SKM-1 treated with dmso at 0.1 percent for 144 hours (cell line): ENCODE measurements around the gene MBLAC2.

ENCODE experiments used
- DNase-seq: peaks from one replicate; lab custom pipeline; 2025; ENCODE audit not compliant: unreplicated experiment; lab: John Stamatoyannopoulos, UW

The MBLAC2 gene

DNA sequence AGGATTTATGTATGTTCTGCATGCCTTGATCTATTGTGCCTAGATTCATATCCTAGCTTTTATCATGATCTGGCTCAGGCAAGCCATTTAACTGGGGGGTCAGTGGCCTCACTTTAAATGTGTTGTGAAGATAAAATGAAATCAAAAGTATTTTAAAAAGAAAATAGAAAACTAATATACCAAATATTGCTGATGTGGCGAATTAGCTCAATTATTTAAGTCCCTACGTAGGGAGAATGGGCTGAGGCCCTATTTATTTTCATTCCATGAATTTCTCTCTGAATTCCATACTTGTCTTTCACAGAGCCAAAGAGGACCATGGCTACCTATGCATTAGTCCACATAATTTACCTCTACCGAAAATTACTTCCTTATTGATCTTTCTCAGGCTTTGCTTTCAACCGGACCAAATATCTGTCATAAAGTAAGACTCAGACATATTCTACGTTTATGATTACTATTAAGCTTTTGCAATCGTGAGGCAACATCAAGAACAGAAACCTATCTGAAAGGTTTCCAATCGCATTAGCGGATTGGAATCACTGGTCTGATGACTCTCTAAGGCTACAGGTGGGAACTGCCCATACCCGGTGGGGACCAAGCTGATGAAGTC lies 1.7 kb downstream of the MBLAC2 start:
- no peak for DNase-seq

- no peak for DNase-seq
Measured at GRCh38 chr5:90461288-90461687, 13.3 kb downstream of the MBLAC2 start.

GRCh38 chr5:90446961-90447360 lies 27.6 kb downstream of the MBLAC2 start:
- no peak for DNase-seq

DNA sequence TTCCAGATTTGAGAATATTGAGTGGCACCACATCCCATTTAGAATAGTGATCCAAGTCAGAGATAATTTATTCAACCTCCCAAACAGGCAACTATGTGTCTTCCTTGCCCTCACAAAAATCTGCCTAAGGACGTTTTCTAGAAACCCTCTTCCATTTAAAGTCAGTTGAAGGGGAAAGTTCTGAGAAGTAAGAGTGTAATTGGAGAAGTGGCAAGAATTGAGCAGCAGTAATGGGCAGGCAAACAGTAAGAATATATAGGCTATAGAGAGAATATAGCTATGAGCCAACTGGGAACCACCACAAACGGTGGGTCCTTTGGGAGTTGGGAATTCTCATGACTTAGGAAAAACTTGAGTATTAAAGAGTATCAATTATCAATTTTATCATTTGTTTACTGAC lies 33.9 kb downstream of the MBLAC2 start:
- no peak for DNase-seq

- DNase-seq = no peak
Measured at GRCh38 chr5:90438100-90438499, 36.5 kb downstream of the MBLAC2 start.

DNA sequence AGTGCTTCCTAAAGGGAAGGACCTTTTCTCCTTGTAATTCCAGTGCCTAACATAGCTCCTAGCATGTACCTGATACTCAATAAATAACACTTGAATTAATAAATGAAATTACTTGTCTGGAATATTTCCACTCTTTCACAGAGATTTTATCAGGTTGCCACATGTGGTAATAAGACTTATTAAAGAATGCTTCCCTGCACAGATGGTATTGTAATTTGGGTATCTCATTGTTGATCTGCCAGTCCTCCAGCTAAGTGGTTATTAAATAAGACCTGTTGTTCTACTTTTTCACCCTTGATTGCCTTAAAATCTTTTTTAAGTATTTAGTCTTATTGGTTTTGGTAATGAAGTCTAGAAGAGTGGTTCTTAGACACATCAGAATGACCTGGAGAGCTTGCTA lies 36.9 kb downstream of the MBLAC2 start:
- no peak for DNase-seq

GRCh38 chr5:90434116-90434714 lies 40.4 kb downstream of the MBLAC2 start:
- DNase-seq = no peak

GRCh38 chr5:90424245-90424644 lies 50.3 kb downstream of the MBLAC2 start:
- DNase-seq = no peak

DNA sequence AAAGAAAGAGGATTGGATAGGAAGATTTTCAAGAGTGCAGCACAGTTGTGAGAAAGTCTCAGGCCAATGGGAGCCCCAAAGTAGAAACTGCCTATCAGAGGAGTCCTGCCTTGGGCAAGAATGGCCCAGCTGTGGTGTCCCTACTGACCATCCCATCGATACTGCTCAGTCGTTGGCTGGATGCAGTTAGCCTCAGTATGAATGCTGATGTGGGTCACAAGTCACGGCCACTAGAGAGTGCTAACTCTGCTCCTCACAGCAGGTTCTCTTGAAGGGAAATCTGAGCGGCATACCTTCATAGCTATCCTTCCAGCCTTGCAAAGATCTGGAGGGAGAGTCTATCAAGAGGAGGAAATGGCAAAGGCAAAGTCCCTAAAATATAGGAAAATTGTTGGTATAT lies 53.4 kb downstream of the MBLAC2 start:
- no peak for DNase-seq

- DNase-seq = no peak
Measured at GRCh38 chr5:90418214-90418613, 56.4 kb downstream of the MBLAC2 start.

GRCh38 chr5:90410178-90410762 lies 64.3 kb downstream of the MBLAC2 start:
- DNase-seq = no peak

- peak; percentile 99 for DNase-seq
Measured at GRCh38 chr5:90409318-90410177, 65.0 kb downstream of the MBLAC2 start, which contains the start of gene CETN3. TSS of gene CETN3 (minus strand) at chr5:90409756. CDS start at chr5:90409661, 95 bp downstream.

GRCh38 chr5:90408571-90409317 lies 65.8 kb downstream of the MBLAC2 start:
- DNase-seq = no peak
